Frontal cortex (tissue), 4 donors: ENCODE results near the gene ATP6V0A1. TPM values are rescaled to one million over a fixed set of nuclear protein-coding genes. Genes with fewer than 3 reads are reported as not detected.
A peak's percentile ranks its signal among the peaks of the same experiment; 100 is the strongest.
"Not testable (repeated sequence)": the region's sequence is repeated elsewhere in the genome, so short reads cannot be mapped to it uniquely, and the experiment has no call there.

ENCODE experiments used
- DNase-seq, 2 donors: peaks; one replicate each; pipeline ENCODE4 v3.0.0; 2012; ENCODE audit warnings: low spot score in 2 of 2
- FAIRE-seq: peaks from 2 replicates; lab custom pipeline; 2012; peaks lifted over from hg19 to GRCh38; lab: Jason Lieb, UNC
- total RNA-seq: library from RNA; depleted of rRNA; stranded (reverse); fragments of >200 nt; gene quantifications from one replicate; pipeline ENCODE4 v1.2.3, GENCODE V29; 2014
- donor health status: control.
- donor health status: control.
- donor health status: control.

Gene ATP6V0A1
- total RNA-seq, 1 donor from 2014 or later, result 207 TPM

DNA sequence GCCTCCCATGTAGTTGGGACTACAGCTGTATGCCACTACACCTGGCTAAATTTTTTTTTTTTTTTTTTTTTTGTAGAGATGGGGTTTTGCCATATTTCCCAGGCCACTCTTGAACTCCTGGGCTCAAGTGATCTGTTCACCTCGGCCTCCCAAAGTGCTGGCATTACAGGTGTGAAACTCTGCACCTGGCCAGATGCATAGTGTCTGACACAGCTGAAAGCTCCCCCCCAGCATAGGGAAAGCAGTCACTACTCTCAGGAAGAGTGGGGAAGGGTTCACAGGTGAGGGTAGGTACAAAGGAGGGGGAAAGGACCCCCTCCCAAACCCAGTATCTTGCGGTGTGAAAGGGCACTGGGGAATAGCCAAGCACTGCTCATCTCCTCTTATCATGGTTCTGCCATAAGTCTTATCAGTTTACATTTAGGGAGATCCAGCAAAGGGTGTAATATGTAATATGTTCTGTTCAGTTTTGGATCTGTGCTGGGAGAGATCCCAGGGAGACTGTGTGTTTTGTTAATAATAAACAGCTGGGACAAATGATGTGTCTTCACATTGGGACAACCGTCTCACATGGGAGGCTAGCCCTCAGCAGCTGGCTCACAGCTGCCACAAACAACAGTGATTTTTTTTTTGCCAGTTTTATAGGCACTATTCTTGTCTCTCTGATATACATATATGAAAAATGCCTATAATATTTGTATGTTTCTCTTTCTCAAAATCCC, 28.8 kb upstream of the ATP6V0A1 start:
- DNase-seq (no peak), FAIRE-seq (no peak)

DNA sequence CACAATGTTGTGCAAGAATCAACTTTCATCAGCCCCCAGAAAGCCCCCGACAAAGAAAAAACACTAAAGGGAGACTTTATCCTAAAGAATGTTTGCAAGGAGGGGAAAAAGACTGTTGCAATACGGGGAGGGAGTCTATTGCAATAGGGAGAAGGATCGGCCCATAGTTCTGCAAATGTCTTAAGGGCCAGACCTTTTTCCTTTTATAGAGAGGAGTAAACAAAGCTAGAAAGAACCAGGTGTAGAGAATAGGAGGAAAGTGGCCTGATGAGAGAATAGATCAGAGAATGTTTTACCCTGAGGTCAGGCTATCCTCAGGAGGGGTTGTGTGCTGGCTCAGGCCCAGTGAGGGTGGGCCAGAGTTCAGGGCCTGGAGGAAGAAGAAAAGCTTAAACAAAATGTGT, 26.9 kb upstream of the ATP6V0A1 start:
- FAIRE-seq (no peak), DNase-seq (no peak)

DNA sequence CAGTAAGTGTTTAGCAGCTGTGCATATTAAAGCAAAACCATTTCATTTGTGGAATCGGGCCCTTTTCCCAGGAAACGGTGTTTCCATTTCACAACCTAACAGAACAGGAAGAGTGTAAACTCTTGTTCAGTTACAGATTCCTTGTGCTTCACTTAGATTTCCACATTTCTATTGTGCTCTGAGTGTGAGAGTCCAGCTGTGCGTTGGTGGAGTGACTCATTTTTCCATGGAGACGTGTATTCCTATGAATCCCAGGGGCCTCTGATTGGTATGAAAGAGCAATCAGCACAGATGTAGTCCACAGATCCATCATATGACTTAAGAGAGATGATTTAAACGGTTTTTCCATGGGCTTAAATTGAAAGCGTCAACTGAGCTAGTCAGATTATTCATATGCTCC, 22.3 kb upstream of the ATP6V0A1 start:
- FAIRE-seq (no peak), DNase-seq (no peak)

DNA sequence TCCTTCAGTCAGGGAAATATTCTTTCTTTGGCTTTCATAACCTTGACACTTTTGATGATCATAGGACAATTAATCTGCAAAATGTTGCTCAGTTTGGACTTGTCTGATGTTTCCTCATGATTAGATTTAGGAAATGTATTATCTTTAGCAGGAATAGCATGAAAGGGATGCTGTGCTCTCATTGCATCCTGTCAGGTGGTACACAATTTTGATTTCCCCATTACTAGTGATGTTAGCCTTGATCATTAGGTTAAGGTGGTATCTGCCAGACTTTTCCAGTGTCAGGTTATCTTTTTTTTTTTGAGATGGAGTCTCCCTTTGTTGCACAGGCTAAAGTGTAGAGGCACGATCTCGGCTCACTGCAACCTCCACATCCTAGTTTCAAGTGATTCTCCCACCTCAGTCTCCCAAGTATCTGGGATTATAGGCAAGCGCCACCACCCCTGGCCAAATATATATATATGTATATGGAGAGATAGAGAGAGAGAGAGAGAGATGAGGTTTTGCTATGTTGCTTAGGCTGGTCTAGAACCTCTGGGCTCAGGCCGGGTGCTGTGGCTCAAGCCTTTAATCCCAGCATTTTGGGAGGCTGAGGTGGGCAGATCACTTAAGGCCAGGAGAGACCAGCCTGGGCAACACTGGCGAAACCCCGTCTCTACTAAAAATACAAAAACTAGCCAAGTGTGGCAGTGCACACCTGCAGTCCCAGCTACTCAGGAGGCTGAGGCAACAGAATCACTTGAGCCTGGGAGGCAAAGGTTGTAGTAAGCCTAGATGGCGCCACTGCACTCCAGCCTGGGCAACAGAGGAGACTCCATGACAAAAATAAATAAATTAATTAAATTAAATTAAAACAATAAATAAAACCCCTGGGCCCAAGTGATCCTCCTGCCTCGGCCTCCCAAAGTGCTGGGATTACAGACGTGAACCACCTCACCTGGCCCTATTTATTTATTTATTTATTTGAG, 19.8 kb upstream of the ATP6V0A1 start:
- no peak for FAIRE-seq
- DNase-seq, result no peak

DNA sequence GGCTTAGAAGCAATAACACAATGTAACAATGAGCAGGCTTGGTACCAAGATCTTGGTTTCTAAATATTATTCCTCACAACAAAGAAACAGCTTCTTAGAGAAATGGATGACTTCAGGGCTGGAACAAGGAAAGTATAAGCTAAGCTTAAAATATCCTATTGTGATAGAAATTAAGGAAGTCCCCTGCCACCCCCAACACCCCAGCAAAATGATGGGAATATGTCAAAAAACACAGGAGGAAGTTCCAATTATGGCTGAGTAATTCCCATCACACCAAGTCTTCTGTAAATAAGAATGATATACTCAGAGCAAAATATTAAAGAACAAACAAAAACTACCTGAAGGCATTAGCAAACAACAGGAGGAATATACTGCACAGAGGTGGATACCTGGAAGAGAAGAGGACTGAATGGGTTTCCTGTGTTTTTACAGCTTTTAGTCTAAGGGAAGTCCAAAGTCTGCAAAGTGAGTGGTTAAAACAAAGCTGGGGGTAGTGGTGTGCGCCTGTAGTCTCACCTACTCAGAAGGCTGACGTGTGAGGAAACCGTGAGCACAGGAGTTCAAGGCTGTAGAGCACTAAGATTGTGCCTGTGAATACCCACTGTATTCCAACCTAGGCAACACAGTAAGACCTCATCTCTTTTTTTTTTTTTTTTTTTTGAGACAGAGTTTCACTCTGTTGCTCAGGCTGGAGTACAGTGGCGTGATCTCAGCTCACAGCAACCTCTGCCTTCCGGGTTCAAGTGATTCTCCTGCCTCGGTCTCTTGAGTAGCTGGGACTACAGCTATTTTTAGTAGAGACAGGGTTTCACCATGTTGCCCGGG, 17.1 kb upstream of the ATP6V0A1 start:
- no peak for FAIRE-seq

DNA sequence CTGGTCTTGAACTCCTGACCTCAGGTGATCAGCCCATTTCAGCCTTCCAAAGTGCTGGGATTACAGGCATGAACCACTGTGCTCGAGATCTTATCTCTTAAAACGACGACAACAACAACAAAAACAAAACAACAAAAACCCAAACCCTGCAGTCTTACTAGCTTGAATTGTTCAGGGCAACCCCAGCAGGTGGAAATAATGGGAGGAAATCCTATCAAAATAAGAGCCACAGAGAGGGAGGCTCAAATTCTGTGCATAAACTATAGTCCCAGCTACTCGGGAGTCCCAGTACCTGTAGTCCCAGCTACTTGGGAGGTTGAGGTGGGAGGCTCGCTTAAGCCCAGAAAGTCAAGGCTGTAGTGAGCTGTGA, 16.5 kb upstream of the ATP6V0A1 start:
- FAIRE-seq, result no peak
- no peak for DNase-seq

More for the DNA sequence above, 17.1 kb upstream of the ATP6V0A1 start:
- DNase-seq, result no peak

DNA sequence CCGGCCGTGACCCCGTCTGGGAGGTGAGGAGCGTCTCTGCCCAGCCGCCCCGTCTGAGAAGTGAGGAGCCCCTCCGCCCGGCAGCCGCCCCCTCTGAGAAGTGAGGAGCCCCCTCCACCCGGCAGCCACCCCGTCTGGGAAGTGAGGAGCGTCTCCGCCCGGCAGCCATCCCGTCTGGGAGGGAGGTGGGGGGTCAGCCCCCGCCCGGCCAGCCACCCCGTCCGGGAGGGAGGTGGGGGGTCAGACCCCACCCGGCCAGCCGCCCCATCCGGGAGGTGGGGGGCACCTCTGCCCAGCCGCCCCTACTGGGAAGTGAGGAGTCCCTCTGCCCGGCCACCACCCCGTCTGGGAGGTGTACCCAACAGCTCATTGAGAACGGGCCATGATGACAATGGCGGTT, 9.5 kb upstream of the ATP6V0A1 start:
- DNase-seq, FAIRE-seq: not testable (repeated sequence)

DNA sequence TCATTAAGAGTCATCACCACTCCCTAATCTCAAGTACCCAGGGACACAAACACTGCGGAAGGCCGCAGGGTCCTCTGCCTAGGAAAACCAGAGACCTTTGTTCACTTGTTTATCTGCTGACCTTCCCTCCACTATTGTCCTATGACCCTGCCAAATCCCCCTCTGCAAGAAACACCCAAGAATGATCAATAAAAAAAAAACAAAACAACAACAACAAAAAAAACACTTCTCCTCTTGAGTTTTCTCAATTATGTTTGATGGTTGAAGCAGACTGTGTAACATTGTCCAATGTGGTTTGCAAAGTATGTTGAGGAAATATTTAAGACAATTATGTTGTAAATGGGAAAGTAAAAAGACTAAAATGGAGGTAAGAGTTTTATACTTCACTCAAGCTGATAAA, 8.8 kb upstream of the ATP6V0A1 start:
- DNase-seq, FAIRE-seq: not testable (repeated sequence)

DNA sequence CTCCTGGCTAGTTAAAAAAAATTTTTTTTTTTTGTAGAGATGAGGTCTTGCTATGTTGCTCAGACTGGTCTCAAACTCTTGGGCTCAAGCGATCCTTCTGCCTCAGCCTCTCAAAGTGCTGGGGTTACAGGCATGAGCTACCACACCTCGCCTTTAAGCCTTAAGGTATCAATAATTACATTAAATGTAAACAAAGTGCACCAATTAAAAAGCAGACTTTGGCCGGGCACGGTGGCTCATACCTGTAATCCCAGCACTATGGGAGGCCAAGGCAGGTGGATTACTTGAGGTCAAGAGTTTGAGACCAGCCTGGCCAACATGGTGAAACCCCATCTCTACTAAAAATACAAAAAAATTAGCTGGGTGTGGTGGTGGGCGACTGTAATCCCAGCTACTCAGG, 7.4 kb upstream of the ATP6V0A1 start:
- not testable (repeated sequence) for DNase-seq, FAIRE-seq

DNA sequence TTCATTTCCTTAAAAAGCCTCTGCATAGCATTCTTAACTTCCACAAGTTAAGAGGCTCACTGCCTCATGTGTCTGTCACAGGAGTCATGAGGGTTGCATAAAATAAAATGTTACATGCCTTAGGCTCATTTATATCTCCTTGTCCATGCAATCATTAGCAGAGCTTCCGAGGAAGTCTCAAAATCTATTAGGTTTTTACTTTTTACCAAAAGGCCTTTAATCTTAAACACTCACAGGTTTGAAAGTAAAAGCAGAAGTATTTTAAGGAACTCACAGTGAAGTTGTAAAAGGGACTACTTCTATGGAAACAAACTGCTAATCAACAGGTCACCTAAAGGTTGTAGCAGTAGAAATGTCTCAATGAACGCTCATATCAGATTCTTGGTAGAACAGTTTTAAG, 5.2 kb upstream of the ATP6V0A1 start:
- FAIRE-seq (no peak), DNase-seq (no peak)

DNA sequence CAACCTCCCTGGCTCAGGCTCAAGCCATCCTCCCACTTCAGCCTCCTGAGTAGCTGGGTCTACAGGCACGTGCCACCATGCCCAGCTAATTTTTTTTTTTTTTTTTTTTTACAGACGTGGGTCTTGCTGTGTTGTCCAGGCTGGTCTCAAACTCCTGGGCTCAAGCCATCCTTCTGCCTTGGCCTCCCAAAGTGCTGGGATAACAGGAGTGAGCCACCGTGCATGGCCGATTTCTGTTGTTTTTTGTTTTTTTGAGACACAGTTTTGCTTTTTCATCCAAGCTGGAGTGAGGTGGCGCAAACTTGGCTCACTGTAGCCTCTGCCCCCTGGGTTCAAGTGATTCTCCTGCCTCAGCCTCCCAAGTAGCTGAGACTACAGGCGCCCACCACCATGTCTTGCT, 3.7 kb upstream of the ATP6V0A1 start:
- not testable (repeated sequence) for FAIRE-seq, DNase-seq

DNA sequence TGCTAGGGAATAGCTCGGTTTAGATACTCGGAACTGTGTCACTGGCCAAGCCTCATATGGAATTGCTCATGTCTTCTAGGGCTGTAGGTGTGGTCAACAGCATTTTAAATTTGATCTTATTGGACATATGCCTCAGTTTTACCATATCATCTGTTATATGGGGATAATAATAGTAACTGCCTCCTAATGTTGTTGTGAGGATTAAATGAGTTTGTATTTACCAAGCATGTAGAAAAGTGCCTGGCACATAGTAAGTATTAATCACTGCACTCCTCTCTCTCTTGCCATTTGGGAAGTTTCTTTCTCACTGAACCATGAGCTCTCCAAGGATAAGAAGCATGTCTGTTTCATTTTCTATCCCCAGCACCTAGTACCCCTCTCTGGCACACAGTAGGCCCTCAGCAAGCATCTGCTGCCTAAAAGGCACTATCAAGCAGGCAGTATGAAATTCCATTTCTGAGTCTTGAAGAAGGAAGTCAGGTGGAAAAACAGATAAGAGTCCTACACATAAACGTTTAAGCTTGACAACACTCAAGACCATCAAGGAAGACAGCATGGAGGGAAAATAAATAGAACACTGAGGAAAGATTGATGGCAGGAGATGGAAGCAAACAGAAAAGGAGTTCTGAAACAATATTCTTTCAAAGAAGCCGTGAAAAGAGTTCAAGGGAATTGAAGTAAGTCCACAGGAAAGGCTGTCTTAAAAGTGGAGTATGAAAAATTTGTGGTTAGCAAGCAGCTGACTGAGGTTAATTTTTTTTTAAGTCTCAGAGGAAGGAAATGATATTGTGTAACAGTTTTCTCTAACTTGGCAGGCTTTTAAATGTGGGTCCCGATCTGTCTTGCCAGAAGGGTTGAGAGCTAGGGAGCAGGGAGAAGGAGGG, 2.2 kb upstream of the ATP6V0A1 start:
- FAIRE-seq (no peak), DNase-seq (no peak)

DNA sequence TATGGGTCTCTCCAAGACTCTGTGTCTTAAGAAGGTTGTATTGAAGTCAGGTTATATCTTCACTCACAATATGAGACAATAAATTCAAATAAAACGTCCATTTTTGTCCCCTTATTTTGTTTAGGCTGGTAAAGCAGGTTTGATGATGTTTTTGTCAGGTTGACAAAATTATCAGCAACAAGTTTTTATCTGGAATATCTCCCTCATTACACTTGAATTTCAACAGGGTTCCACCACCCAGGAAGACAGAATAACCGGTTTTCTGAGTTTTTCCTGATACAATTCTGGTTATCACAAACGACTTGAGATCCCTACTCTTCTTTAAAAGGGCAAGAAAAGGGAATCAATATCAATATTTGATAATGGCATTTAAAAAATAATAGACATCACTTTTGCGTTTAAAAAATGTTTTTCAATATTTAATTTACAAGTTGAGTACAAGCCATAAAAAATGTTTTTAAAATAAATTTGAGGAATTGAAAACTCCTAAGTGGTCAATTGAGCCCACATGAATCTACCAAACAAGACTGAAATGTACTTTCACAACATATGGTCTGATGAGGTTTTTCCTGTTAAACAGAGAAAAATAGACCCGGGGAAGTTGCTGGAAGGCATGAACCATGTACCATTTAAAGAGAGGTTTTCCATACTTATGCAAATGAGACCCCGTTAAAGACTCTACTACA, 1.4 kb upstream of the ATP6V0A1 start:
- DNase-seq (no peak), FAIRE-seq (no peak)

DNA sequence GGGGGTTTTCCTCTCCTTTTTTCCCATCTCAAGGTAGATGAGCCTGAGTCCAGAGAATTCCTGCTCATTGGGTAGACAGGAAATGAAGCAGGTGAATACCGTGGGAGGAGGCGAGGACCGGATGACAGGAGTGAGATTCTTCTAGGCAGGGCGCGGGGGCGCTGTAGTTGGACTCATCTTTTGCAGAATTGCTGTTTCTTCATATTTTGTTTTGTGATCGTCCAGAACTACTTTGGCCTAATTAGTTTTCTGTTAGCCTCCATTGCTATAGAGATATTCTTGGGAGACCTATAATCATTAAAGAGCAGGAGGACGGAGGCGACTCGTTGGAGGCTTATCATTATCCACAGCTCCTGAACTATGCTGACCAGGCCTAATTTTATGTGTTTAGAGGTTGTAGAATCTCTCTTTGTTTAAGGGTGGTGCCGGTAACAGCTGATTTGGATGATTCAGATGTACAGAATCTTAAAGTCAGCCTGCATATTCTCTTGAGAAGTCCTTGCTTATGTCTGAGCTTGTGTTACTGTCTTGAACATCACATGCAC, 650 bp downstream of the ATP6V0A1 start:
- peak in 1 of 2 donors; percentile 47 for DNase-seq
- FAIRE-seq, result no peak

DNA sequence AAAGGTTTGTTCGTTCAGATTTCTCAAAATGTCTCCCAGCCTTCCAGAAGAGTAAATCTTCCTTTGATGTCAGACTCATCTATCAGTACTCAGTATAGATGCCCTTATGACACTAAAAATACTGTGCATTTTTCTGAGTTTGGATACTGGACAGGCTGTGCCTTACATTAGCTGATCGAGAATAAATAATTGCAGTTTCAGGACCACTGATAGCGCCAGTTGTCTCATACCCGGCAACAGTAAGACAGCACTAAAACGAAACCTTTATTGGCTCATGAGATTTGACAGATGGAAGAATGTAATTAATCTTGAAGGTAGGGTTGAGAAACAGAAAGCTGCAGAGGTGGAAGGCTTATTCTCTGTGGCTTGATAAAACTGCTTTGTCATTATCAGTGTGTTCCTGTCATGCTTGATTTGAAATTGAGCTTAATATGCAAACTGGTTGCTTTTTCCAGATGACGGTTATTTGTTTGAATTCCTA, 1.2 kb downstream of the ATP6V0A1 start:
- DNase-seq, result no peak
- FAIRE-seq, result no peak

DNA sequence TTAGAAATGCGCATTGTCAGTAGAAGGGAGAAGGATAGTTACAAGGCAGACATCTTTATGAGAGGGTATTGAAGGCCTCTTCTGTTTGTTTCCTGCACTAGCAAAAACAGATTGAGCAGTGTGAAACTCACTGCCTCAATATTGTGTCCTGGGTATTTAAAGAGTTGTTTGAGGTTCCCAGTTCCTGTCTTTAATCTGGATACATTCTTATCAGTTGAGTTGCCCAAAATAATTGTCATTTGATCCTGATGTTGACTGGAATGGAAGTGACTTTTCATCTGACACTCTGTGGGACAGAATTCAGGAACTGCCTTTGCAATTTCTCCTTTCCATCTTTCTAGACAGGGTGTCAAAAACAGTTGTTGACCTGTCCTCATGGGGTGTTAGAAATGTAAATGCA, 1.7 kb downstream of the ATP6V0A1 start:
- FAIRE-seq, result no peak
- no peak for DNase-seq

DNA sequence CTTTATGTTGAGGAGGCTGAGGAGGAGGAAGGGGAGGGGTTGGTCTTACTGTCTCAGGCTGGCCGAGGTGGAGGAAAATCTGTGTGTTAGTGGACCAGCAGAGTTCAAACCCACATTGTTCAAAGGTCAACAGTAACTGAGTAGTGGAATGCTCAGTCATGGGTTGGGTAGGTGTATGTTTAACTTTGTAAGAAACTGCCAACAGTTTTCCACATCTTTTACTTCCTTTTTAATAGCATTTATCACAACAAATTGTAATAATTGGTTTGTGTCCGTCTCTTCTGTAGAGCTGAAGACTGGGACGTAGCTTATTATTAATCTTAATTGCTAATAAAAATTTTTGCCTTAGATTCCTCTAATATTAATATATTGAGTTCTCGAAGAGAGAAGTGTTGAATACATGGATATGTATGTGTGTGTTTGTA, 5.3 kb downstream of the ATP6V0A1 start:
- DNase-seq, result no peak
- no peak for FAIRE-seq

DNA sequence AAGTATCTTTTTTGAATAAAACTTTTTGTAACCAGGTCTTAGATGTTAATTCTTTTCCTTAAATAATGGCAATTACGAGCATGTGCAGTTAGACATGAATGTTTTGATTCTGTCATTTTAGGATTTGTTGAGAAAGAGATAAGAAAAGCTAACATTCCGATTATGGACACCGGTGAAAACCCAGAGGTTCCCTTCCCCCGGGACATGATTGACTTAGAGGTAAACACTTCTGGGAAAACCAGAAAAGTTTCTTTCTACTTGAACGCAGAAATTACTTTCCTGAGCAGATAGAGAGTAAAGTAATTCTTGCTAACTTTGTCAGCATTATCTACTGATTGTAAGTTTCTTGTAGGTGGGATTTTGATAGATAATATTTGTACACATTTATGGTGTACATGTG, 9.2 kb downstream of the ATP6V0A1 start:
- FAIRE-seq, result no peak

More for the DNA sequence above, 9.2 kb downstream of the ATP6V0A1 start:
- DNase-seq, result no peak
